ENCODE measurements around the gene IER2. TPM values are rescaled to one million over a fixed set of nuclear protein-coding genes. Genes with fewer than 3 reads are reported as not detected.
"Not testable (repeated sequence)": the region's sequence is repeated elsewhere in the genome, so short reads cannot be mapped to it uniquely, and the experiment has no call there.

The IER2 gene
- total RNA-seq, 1 donor from 2014 or later: 13.7 TPM

DNA sequence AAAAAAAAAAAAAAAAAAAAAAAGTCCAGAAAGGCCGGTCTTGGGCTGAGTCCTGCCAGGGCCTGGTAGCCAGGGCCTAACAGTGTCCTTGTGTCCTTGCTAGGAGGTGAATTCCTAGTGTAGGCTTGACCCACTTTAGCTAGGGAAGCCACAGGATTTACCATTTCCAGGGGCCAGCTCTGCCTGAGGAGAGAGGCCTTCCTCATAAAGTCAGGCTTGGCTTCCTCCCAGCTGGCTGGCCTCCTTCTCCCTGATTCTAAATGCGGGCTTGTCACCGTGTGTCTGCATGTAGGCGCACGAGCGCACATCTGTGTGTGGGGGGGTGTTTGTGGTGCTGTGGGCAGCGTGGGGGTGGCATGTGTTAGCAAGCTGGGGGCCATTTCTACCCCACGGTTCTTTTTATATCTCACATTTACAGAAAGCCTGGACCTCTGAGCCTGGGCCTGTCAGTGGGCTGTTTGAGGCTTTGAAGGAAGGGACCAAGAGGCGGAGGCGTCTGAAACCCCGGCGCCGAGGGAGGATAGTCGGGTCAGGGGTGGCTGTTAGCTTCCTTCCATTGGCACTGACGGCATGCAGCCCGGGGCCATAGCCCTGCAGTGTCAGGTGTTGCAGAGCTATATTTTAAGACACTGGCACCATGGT lies 31.7 kb downstream of the IER2 start:
- Histone ChIP-seq H3K9me3 (ENCODE audit: low read depth) (no peaks in the 10 kb centered on the region), H3K4me3 (no peak overlapping the region), H2AFZ (replicated peaks) (no peak overlapping the region), H3K27ac (no peak overlapping the region), H3F3A (ENCODE audit: low read depth) (peaks cover 3% of the 10 kb centered on the region), H3K4me2 (no peak overlapping the region), H3K4me1 (no peaks in the 10 kb centered on the region), H3K79me2 (ENCODE audit: low read depth) (no peaks in the 10 kb centered on the region), H4K20me1 (ENCODE audit: low read depth) (no peaks in the 10 kb centered on the region), H3K27me3 (no peaks in the 10 kb centered on the region), H3K36me3 (no peaks in the 10 kb centered on the region), H3K9ac (no peak overlapping the region)
- Mint-ChIP-seq H3K4me1 (peaks cover 14% of the 10 kb centered on the region), H3K27me3 (ENCODE audit: insufficient read depth, low read depth) (peaks cover 8% of the 10 kb centered on the region), H3K36me3 (no peaks in the 10 kb centered on the region), H3K27ac (peak overlapping the region; percentile 78), H3K4me3 (peak overlapping the region; percentile 23), H3K9me3 (no peaks in the 10 kb centered on the region)
- no peak for TF ChIP-seq EZH2 (IDR thresholded peaks at IDR 0.05)
- no peak for TF ChIP-seq EZH2phosphoT487 (IDR thresholded peaks at IDR 0.05)
- no peak for TF ChIP-seq CTCF (IDR thresholded peaks at IDR 0.05)
- no peak for DNase-seq (ENCODE audit: low spot score)

- not testable (repeated sequence) for H3K27me3 Mint-ChIP-seq (ENCODE audit: insufficient read depth, low read depth); H3K27ac Mint-ChIP-seq; H3K4me2 ChIP-seq; H3K4me3 Mint-ChIP-seq; H3K36me3 Mint-ChIP-seq; H3K27ac ChIP-seq; H4K20me1 ChIP-seq (ENCODE audit: low read depth); H2AFZ ChIP-seq (replicated peaks); H3K4me1 ChIP-seq; H3K4me3 ChIP-seq; H3K36me3 ChIP-seq; H3K9me3 Mint-ChIP-seq; H3K9me3 ChIP-seq (ENCODE audit: low read depth); DNase-seq (ENCODE audit: low spot score); H3K79me2 ChIP-seq (ENCODE audit: low read depth); H3F3A ChIP-seq (ENCODE audit: low read depth); H3K27me3 ChIP-seq; H3K9ac ChIP-seq
- peaks cover 14% of the 10 kb centered on the region for H3K4me1 Mint-ChIP-seq
These were observed 34.7 kb downstream of the IER2 start for GRCh38 chr19:13184926-13185325.

- not testable (repeated sequence) for DNase-seq (ENCODE audit: low spot score); H3K4me1 ChIP-seq; H3K9me3 Mint-ChIP-seq; H3K9me3 ChIP-seq (ENCODE audit: low read depth); H3K4me2 ChIP-seq; H3K9ac ChIP-seq; H3K27ac ChIP-seq; H3K27me3 ChIP-seq; H3K36me3 ChIP-seq; H3K4me3 Mint-ChIP-seq; H3K27me3 Mint-ChIP-seq (ENCODE audit: insufficient read depth, low read depth); H3F3A ChIP-seq (ENCODE audit: low read depth); H2AFZ ChIP-seq (replicated peaks); H3K36me3 Mint-ChIP-seq; H3K4me3 ChIP-seq; H3K4me1 Mint-ChIP-seq; H3K79me2 ChIP-seq (ENCODE audit: low read depth); H4K20me1 ChIP-seq (ENCODE audit: low read depth)
- H3K27ac Mint-ChIP-seq: peak overlapping the region; percentile 81
These were observed 35.8 kb downstream of the IER2 start for GRCh38 chr19:13185763-13186657.

DNA sequence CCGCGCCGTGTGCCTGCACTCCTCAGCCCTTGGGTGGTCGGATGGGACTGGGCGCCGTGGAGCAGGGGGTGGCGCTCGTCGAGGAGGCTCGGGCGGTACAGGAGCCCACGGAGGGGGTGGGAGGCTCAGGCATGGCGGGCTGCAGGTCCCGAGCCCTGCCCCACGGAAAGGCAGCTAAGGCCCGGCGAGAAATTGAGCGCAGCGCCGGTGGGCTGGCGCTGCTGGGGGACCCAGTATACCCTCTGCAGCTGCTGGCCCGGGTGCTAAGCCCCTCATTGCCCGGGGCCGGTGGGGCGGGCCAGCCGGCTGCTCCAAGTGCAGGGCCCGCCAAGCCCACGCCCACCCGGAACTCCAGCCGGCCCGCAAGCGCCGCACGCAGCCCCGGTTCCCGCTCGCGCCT lies 36.5 kb downstream of the IER2 start:
- H3K27me3 Mint-ChIP-seq (ENCODE audit: insufficient read depth, low read depth); H3K27ac Mint-ChIP-seq; H2AFZ ChIP-seq (replicated peaks); H4K20me1 ChIP-seq (ENCODE audit: low read depth); H3K79me2 ChIP-seq (ENCODE audit: low read depth); H3K27me3 ChIP-seq; H3K4me3 Mint-ChIP-seq; H3K9ac ChIP-seq; H3K9me3 ChIP-seq (ENCODE audit: low read depth); DNase-seq (ENCODE audit: low spot score); H3K36me3 Mint-ChIP-seq; H3K4me2 ChIP-seq; H3K36me3 ChIP-seq; H3F3A ChIP-seq (ENCODE audit: low read depth); H3K4me1 ChIP-seq; H3K4me1 Mint-ChIP-seq; H3K27ac ChIP-seq; H3K9me3 Mint-ChIP-seq; H3K4me3 ChIP-seq: not testable (repeated sequence)
